Hematopoietic multipotent progenitor cell treated with erythropoietin and hydrocortisone succinate and interleukin-3 and kit ligand, for 6 days (in vitro differentiated cells): ENCODE measurements around the gene TOR4A.
"Not testable (repeated sequence)": the region's sequence is repeated elsewhere in the genome, so short reads cannot be mapped to it uniquely, and the experiment has no call there.

ENCODE experiments used
- DNase-seq: peaks from one replicate; pipeline ENCODE4 v3.0.0-alpha.2; 2015

The TOR4A gene

GRCh38 chr9:137320555-137321384, 43.2 kb downstream of the TOR4A start:
- peak; percentile 73 for DNase-seq

- no peak for DNase-seq
Measured at GRCh38 chr9:137321726-137322361, 44.3 kb downstream of the TOR4A start.

DNA sequence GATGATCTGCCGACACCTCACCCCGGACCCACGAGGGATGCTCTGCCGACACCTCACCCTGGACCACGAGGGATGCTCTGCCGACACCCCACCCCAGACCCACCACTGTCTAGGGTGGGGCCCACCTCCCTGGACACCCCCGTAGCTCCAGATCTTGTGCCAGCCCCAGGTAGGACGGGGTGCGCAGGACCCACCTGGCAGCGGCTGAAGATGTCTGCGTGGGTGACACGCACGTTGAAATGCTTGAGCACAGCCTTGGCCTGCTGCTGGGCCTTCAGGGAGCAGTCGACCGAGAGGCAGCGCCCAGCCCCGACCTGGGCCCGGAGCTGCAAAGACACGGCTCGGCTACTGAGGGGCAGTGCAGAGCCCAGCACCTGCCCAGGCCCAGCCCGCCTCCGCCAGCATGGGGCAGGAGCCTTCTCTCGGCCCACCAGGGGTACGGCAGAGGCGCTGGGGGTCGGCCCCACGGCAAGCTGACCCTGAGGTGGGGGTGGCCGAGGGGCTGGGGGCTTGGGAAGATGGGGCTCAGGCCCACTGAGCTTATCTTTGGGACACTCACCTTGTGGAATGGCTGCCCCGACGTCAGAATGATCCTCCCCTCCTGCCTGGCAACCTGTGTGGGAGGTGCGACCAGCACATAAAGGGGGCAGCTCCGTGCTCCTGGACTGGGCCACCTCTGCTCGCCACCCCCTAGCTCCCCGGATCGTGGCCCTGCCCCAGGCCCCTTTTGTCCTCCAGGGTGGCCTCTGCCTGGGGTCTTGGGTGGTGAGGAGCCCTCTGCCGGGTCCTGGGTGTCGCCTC, 46.2 kb downstream of the TOR4A start:
- no peak for DNase-seq

- no peak for DNase-seq
Measured at GRCh38 chr9:137325124-137325523, 47.6 kb downstream of the TOR4A start.

DNA sequence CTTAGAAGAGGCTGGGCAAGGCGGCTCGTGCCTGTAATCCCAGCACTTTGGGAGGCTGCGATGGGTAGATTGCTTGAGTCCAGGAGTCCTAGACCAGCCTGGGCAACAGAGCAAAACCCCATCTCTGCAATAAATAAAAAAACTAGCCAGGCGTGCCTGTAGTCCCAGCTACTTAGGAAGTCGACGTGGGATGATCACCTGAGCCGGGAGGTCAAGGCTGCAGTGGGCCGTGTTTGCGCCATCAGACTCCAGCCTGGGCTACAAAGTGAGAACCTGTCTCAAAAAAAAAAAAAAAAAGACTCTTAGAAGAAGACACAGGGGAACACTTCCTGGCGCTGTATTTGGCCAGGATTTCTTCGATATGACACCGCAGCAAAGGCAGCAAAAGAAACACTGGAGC, 48.3 kb downstream of the TOR4A start:
- no peak for DNase-seq

GRCh38 chr9:137326445-137327065, 49.0 kb downstream of the TOR4A start:
- peak; percentile 56 for DNase-seq

- peak; percentile 41 for DNase-seq
Measured at GRCh38 chr9:137327641-137328550, 50.4 kb downstream of the TOR4A start.

GRCh38 chr9:137329590-137329989, 52.1 kb downstream of the TOR4A start:
- not testable (repeated sequence) for DNase-seq

DNA sequence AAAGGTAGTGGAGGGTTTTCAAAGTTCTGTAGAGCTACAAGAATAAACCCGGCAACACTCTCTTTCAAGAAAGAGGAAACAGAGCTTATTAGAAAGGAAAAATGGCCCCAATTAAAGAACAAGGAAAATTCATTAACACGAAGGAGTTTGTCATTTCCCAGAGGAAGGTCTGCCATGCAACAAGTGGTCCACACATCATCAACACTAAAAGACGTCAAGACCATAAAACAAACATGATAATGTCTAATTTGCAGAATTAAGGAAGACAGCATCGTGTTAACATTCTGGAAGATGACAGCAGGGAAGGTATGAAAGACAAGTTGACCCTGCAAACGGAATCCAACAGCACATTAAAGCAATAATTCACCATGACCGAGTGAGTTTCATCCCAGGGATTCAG, 53.2 kb downstream of the TOR4A start:
- no peak for DNase-seq

GRCh38 chr9:137331929-137332328, 54.4 kb downstream of the TOR4A start:
- no peak for DNase-seq
